DMS 273 (cell line): ENCODE data around the gene POC5.
"Not testable (repeated sequence)": the region's sequence is repeated elsewhere in the genome, so short reads cannot be mapped to it uniquely, and the experiment has no call there.

Source experiments
- DNase-seq: peaks from one replicate; lab custom pipeline; 2025; ENCODE audit not compliant: unreplicated experiment; lab: John Stamatoyannopoulos, UW

The POC5 gene, protein sequence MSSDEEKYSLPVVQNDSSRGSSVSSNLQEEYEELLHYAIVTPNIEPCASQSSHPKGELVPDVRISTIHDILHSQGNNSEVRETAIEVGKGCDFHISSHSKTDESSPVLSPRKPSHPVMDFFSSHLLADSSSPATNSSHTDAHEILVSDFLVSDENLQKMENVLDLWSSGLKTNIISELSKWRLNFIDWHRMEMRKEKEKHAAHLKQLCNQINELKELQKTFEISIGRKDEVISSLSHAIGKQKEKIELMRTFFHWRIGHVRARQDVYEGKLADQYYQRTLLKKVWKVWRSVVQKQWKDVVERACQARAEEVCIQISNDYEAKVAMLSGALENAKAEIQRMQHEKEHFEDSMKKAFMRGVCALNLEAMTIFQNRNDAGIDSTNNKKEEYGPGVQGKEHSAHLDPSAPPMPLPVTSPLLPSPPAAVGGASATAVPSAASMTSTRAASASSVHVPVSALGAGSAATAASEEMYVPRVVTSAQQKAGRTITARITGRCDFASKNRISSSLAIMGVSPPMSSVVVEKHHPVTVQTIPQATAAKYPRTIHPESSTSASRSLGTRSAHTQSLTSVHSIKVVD

DNA sequence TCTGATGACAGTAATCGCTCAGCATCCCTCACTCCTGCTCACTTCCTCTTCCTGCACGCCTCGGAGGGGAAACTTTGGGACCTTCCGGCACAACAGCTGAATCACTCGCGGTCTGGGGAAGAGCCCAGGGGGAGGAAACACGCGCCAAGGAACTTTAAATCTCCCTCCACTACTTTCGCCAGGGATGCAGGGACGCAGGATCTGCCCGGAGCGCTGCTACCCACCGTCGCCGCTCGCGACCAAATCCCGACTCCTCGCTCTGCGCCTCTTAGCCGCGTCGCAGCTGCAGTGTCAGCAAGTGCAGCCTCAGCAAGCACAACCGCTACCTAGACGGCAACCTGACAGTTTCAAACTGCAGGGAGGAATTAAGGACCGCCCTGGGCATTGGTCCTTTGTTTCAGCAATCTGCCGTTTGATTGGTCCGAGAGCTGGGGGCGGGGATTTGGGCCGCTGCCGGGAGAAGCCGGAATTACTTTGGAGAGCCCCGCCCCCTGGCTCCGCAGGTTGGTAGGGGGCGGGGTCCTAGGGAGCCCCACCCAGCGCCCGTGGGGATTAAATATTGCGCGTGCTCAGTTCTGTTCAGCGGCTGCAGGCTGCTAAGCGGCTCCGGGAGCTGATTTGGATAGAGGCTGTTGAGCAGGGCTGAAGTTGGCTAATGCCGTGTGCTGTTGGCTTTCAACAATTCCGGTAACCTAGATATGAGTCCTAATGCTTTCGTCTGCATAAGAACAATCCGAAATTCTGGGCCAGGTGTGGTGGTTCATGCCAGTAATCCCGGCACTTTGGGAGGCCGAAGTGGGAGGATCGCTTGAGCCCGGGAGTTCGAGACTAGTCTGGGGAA lies at the start of gene POC5:
POC5 (minus strand) TSS at position 356 of the 841 bp plus-strand sequence. CDS start 4,500 bp downstream, outside the sequence.
- DNase-seq: peak; percentile 99

DNA sequence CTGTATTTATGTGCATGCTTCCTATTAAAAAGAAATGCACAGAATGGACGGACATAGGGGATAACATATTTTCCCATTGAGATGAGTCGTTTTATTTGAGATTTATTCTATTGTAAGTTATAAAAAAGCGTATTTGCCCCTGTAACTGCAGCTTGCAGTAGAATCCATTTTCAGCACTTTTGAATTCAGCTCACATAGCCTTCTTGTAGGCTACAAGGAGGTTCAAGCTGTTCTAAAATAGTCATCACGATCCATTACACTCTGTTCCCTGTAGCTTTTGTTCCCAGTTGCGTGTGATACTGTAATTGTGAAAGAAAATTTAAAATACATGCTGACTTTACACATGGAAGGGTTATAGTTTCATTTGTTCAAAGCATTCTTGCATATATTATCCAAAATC lies 40.9 kb upstream of the POC5 start:
- DNase-seq: no peak

DNA sequence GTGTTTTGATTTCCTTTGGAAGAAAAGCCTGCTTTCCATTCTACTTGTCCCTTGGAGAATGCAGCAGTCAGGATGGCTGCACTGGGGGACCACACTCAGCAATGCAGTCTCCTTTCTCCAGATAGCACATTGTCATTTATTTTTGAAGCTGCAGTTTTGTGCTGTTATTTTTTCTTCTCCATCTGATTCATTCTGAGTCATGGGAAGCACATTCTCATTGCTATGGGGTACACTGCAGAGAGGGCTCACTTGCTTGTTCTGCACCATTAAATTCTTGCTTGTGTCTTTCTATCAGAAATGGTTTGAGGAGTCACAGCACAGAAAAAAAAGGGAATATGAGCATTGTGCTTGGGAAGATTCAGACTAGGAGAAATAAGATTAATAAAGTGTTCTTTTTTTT lies 39.7 kb upstream of the POC5 start:
- DNase-seq: no peak

DNA sequence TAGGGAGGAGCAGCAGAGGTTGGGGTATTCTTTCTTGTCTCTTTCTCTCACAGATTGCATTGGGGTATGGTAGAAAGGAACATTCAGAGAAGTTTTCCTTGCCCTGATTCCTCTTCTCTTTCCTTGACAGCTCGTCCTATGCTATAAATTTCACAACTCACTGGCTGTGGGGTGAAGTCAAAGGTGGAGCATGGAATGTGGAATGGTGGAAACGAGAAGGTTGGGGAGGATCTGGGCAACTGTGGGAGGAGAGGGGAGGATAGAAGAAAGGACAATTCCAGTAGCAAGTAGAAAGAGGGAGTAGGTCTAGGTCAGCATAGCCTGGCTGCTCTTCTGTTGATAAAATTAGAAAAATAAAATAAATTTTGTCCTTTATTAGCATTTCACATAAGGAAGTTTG lies 39.0 kb upstream of the POC5 start:
- DNase-seq: no peak

DNA sequence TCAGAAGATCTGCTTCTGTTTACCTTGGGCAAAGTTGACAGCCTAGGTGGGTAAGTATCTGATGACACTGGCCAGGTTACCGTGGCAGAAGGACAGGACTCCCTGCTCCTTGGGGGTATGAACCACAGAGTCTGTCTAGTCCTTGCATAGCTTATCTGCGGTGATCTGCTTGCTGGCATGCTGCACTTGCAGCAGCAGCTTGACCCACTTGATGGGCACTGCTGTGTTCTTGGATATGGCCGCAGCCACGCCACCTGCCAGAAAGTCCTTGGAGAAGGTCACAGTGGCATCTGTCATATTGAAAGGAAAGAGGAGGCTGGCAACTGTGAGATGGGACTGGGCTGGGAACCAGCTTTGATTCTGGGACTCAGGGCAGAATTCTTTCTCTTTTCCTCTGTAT lies 35.9 kb upstream of the POC5 start:
- no peak for DNase-seq

DNA sequence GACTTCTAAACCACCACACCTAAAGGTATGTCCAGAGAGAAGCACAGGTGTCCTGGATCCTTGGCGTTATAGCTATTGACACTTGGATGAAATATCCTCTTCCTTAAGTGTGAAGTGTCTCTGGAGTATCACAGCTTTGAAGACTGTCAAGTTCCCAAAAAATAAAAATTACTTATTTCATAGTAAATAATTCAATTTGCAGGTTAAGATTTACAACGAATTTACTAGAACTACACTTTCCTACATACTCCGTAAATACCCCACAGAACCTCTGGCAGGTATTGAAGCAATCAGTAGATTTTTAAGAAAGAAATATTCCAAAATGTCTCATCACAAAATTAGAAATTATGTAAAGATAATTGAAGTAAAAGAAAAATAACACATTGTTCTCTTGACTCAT lies 27.1 kb upstream of the POC5 start:
- DNase-seq: no peak

DNA sequence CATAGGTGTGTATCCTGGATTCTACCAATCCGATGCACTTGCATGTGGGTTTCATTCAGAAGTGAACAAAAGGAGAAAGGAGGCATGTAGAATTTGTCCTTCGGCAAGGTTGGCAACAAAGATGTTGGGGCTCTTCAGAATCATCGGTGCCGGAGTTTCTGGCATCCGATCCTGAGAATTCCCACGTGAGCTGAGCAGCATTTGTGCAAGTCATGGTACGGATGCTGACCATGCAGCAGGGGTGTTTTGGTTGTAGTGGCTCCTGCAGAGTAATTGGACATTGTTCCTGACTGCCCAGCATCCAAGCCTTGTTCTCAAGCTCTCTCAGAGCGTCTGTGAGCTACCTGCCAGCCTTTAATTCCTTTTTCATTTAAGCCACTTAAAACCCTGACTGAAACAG lies 19.0 kb upstream of the POC5 start:
- DNase-seq: no peak

DNA sequence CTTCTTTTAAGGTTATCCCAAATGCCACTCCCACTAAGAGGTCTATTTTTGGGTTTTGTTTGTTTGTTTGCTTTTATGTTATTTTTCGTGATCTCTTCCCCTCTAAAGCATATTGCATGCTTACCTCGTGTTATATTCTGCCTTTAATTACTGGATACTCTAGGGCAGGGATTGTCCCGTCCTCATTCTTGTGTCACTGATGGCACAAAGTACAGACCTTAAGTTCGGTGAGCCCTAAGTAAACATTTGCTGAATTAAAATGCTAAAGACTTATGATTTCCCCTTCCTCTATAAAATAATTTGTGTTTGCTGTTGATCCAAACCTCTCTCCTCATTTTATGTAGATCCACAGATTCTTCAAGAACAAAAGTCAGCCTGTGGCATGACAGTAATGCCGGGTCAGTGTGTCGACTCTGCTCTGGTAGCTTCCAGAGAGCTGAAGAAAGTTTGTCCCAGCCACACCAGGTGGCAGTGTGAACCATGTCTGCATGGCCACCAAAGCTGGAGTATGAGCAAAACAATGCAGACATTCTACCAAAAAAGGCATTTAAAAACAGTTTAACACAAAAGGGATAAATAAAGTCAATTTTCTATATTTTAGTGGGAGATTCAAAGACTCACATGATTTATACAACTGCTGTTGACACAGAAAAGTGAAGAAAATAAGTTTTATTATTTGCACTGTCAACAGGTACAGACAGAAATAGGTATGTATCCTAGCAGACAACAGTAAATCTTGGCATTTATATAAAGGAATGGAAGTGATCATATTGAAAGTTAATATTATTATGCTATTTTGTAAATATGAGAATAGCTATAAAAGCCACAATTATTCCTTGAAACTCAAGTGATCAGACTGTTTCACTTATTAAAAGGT lies 17.9 kb upstream of the POC5 start:
- DNase-seq: peak; percentile 61

DNA sequence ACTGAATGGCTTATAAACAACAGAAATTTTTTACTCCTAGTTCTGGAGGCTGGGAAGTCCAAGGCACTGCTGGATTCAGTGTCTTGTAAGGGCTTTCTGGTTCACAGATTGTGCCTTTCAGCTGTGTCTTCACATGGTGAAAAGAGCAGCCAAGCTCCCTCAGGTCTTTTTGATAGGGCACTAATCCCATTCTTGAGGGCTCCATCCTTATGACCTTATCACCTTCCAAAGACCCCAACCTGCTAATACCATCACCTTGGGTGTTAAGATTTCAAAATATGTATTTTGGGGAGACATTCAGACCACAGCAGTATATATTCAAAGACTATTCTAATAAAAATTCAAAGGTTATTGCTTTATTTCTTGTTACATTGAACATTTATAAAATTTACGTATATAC lies 16.5 kb upstream of the POC5 start:
- no peak for DNase-seq

DNA sequence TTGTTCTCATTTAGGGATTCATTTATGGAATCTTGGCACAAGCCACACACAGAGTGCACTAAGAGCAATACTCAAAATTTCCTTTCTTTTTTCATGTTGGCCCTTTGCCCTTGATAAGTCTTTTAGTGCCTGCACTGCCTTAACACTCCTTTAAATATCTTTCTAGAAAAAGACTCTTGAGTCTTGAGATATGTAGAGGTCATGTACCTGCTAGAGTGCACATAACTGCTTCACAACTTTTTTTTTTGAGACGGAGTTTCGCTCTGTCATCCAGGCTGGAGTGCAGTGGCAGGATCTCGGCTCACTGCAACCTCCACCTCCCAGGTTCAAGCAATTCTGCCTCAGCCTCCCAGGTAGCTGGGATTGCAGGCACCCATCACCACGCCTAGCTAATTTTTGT lies 14.3 kb upstream of the POC5 start:
- DNase-seq: not testable (repeated sequence)

DNA sequence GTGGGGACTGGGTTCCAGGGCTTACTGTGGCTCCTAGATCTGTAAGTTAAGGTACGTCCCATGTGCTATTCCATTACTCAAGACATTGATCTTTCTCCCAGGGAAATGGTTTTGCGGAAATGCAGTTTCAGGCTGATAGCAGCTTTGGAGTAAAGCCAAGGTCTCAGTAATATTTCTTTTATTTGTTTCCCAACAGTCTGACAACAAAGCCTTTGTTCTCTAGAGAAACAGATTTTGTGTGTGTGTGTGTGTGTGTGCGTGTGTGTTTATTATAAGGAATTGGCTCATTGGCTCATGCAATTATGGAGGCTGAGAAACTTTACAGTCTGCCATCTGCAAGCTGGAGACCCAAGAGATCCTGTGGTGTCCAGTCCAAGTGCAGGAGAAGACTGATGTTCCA lies 12.1 kb upstream of the POC5 start:
- DNase-seq: no peak

DNA sequence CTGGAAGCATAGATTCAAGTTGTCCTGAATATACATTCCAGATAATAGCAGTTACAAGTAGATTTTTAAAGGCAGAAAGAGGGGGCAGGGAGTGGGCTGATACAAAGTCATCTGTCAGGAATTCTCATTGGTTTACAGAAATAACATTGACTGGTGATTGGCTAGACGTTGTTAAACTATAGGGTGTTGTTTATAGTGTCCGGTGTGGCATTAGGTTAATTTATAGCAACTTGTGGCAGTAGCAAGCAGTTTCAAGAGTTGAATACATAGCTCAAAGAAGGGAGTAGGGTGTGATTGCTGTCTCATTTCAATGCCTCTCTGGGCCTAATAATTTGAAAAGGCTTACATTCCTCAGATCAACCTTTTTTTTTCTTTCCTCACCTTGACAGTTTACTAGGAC lies 10.7 kb upstream of the POC5 start:
- no peak for DNase-seq

DNA sequence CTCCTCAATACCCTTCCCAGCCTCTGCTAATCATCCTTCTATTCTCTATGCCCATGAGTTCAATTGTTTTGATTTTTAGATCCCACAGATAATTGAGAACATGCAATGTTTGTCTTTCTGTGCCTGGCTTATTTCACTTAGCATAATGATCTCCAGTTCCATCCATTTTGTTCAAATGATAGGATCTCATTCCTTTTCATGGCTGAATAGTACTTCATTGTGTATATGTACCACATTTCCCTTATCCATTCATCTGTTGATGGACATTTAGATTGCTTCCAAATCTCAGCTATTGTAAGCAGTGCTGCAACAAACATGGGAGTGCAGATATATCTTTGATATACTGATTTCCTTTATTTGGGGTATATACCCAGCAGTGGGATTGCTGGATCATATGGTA lies 9.0 kb upstream of the POC5 start:
- not testable (repeated sequence) for DNase-seq

DNA sequence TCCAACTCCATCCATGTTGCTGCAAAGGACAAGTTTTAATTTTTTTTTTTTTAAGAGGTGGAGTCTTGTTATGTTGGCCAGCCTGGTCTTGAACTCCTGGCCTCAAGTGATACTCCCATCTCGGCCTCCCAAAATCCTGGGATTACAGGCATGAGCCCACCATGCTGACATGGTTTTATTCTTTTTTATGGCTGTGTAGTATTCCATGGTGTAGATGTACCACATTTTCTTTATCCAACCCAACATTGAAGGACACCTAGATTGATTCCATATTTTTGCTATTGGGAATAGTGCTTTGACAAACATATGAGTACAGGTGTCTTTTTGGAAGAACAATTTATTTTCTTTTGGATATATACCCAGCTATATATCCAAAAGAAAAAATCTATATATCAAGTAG lies 6.1 kb upstream of the POC5 start:
- no peak for DNase-seq

DNA sequence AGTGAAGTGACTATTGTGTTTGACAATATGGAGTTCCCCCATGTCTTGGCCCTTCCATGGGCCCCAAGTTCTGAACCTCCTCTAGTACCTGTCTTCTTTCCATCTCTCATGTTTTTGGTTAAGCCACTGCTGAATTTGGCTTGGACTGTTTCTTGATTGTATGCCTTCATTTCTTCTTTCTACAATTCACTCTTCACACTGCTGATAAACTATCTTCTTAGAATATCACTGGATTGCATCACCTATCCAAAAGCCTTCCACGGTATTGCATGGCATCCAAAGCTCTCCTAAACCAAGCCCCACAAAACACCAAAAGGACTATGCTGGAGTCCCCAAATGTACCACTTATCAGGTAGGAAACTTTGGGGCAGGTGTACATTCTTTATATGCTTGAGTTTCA lies 4.3 kb upstream of the POC5 start:
- DNase-seq: no peak

DNA sequence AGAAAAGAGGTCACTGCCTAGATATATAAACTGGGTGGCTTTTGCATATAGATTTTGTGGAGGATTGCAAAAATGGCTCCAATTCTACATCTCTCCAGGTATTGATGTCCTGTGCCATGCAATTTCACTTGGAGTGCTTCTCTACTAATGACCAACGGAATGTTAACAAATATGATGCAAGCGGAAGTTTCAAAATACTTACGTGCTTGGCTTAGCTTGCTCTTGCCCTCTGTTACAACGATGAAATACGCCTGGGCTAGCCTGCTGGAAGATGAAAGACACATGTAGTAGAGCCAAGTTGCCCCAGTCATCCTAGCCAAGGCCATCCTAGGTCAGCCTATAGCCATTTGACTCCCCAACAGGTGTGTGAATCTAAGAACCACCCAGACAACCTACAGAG lies 3.6 kb upstream of the POC5 start:
- no peak for DNase-seq

DNA sequence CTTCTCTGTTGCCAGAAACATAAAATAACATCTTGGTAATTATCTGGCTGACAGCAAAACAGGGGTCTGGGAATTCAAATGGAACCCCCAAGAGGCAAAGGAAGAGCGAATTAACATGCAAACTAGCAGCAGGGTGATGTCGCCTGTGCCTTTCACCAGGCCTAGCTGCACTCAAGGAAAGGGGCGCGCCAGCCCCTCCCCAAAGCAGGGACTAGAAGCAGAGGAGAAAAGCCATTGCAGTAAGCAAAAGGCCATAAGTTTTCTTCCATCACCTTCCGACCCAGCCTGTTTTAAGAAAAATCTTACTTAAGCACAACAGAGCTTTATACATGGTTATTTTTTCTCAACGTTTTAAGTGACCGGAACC lies 539 bp downstream of the POC5 start:
- no peak for DNase-seq

DNA sequence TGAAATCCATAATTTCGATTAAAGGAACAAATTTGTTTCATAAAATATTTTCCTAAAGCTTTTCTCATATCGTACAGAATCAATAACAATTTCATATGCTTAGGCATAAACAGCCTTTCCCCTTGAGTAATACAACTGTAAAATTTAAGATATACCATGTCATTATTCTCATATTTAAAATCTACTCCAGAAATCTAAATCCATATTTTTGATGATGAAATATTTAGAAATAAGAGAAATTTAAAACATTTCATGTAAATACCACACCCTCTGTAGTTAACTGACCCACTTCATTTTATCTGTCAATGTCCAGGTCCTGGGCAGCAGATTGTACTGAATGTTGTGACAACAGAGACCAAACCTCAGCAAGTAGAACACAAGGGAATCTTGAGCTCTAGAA lies 5.1 kb downstream of the POC5 start:
- DNase-seq: no peak

DNA sequence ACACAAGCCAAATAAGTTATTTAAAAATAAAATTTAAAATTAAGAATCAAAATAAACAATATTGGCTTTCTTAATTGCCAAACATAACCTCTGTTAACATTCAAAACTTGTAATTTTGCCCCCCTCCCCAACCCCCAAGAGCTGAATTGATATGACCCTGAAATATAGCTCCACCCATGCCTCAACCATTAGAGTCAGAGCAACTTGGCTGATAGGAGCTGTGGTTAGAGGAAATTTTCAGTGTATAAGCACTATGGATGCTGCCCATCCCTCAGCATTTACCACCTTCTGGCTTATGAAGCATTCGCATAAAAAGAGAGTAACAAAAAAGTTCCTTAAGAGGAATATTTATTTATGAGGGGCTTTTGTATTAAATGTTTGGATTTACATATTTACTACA lies 6.1 kb downstream of the POC5 start:
- DNase-seq: no peak

DNA sequence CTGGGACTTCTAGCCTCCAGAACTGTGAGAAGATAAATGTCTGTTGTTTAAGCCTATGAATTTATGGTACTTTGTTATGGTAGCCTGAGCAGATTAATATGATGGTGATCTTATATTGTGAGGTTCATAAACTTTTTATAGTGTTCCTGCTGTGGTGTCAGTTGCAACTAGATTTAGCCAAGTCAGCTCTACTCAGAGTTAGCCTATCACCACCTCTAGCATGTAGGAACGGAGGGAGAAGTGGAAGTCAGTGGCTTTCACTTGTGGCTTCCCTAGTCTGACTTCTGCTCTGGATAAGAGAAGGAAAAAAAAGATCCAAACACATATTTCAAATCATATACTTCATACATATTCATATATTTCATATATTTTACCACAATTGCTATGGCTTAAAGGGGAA lies 6.6 kb downstream of the POC5 start:
- DNase-seq: no peak

DNA sequence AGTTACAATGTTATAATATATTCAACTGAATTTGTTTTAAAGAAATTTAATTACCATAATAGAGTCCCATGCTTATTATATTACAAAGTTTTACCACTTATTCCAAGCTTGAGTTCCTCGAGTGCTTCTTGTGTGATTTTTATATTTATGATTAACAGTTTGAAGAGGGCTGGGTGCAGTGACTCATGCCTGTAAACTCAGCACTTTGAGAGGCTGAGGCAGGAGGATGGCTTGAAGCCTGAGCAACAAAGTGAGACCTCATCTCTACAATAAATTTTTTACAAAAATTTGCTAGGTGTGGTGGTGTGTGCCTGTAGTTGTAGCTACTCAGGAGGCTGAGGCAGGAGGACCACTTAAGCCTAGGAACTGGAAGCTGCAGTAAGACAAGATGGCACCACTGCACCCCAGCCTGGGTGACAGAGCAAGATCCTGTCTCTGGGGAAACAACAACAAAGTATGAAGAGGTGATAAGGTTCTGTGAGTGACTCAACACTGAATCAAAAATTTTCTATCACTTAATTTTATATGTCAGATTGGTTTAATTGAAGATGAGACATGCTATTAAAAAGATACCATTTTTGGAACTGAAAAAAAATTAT lies 9.2 kb downstream of the POC5 start:
- no peak for DNase-seq
